SK-N-SH treated with all-trans-retinoic acid at 6 μM for 48 hours (cell line): ENCODE data around the gene ATXN10.

Source experiments
- CREB5 ChIP-seq: fragments of 250-450 bp; sonication (Bioruptor Pico); IDR thresholded peaks from 2 replicates; pipeline ENCODE4 v1.5.1; 2020; ENCODE audit warnings: low read depth, mild to moderate bottlenecking, moderate library complexity
- CSDC2 ChIP-seq: fragments of 250-450 bp; sonication (Bioruptor Pico); IDR thresholded peaks from 2 replicates; pipeline ENCODE4 v1.5.0; 2020; ENCODE audit warnings: mild to moderate bottlenecking, moderate library complexity
- ESRRG ChIP-seq: fragments of 250-450 bp; sonication (Bioruptor Pico); IDR thresholded peaks from 2 replicates; pipeline ENCODE4 v1.6.1; 2021; ENCODE audit warnings: mild to moderate bottlenecking
- ISL1 ChIP-seq: fragments of 250-450 bp; sonication (Bioruptor Pico); IDR thresholded peaks from 2 replicates; pipeline ENCODE4 v2.1.2; 2022; ENCODE audit warnings: mild to moderate bottlenecking, moderate library complexity
- PATZ1 ChIP-seq: fragments of 250-450 bp; sonication (Bioruptor Pico); IDR thresholded peaks from 2 replicates; pipeline ENCODE4 v1.8.0; 2020; ENCODE audit warnings: mild to moderate bottlenecking, moderate library complexity, borderline replicate concordance
- PPARA ChIP-seq: fragments of 250-450 bp; sonication (Bioruptor Pico); IDR thresholded peaks from 2 replicates; pipeline ENCODE4 v1.5.0; 2020; ENCODE audit warnings: mild to moderate bottlenecking, borderline replicate concordance
- TCF4 ChIP-seq: fragments of 250-450 bp; sonication (Bioruptor Pico); IDR thresholded peaks from 2 replicates; pipeline ENCODE4 v1.8.0; 2021; ENCODE audit warnings: mild to moderate bottlenecking, moderate library complexity, borderline replicate concordance
- ZNF565 ChIP-seq: fragments of 450-650 bp; formaldehyde crosslinking; conservative IDR thresholded peaks from 2 replicates; pipeline ENCODE4 v1.5.0; 2020; ENCODE audit warnings: low read depth, mild to moderate bottlenecking, moderate library complexity
- ZNF70 ChIP-seq: fragments of 450-650 bp; formaldehyde crosslinking; IDR thresholded peaks from 2 replicates; pipeline ENCODE4 v1.5.0; 2020; ENCODE audit warnings: mild to moderate bottlenecking, moderate library complexity
- ZNF8 ChIP-seq: fragments of 450-650 bp; formaldehyde crosslinking; IDR thresholded peaks from 2 replicates; pipeline ENCODE4 v1.5.0; 2020; ENCODE audit warnings: mild to moderate bottlenecking, moderate library complexity

- TF ChIP-seq ISL1 (no peak), PATZ1 (CRISPR knock-in tag) (no peak), CSDC2 (CRISPR knock-in tag) (no peak), ZNF8 (CRISPR knock-in tag) (no peak), CREB5 (no peak), PPARA (CRISPR knock-in tag) (no peak), TCF4 (CRISPR knock-in tag) (no peak), ZNF565 (CRISPR knock-in tag) (no peak), ZNF70 (CRISPR knock-in tag) (no peak), ESRRG (CRISPR knock-in tag) (no peak)
Measured at GRCh38 chr22:45644714-45645113, 26.9 kb upstream of the ATXN10 start.
